Psoas muscle (tissue), 8 donors: ENCODE results near the gene NGFR. TPM values are rescaled to one million over a fixed set of nuclear protein-coding genes. Genes with fewer than 3 reads are reported as not detected.

ENCODE experiments used
- ATAC-seq, 4 donors: fragments of 200-7000 bp; cut with Tn5 transposase; one replicate each; pipeline ENCODE4 v1.9.1; 2020; ENCODE audit warnings: moderate library complexity in 3 of 4, mild to moderate bottlenecking in 2 of 4
- DNase-seq, 2 donors: peaks; one replicate each; pipeline ENCODE4 v3.0.0-alpha.2; 2020
- H3K27ac ChIP-seq: fragments of 200-600 bp; one replicate; pipeline ENCODE4 v1.8.0; 2022
- H3K27me3 ChIP-seq, 3 donors: fragments of 200-600 bp in 1 of 3; one replicate each; pipeline versions ENCODE4 v1.6.1 to v1.8.0; 2013 to 2022; ENCODE audit warnings: low read length in 2 of 3, mild to moderate bottlenecking in 2 of 3, moderate library complexity in 1 of 3; ENCODE audit not compliant: insufficient read depth in 3 of 3
- H3K36me3 ChIP-seq, 2 donors: fragments of 200-600 bp in 1 of 2; one replicate each; pipeline versions ENCODE4 v1.6.1 to v1.8.0; 2013 to 2022; ENCODE audit warnings: low read depth in 1 of 2, mild to moderate bottlenecking in 1 of 2, moderate library complexity in 1 of 2; ENCODE audit not compliant: insufficient read depth in 1 of 2
- H3K4me1 ChIP-seq: fragments of 200-600 bp; one replicate; pipeline ENCODE4 v1.8.0; 2022
- H3K4me3 ChIP-seq: fragments of 200-600 bp; one replicate; pipeline ENCODE4 v1.8.0; 2022; ENCODE audit warnings: mild to moderate bottlenecking
- H3K9me3 ChIP-seq: fragments of 200-600 bp; one replicate; pipeline ENCODE4 v1.8.0; 2022
- WGBS, 3 donors: extraction: QIAGEN DNeasy Blood & Tissue Kit; methylation state at CpG; one replicate each; pipeline versions ENCODE4 v1.1.6 to v1.1.7; 2013; 5-methylcytosine and 5-hydroxymethylcytosine counted together
- intact Hi-C, 2 donors: fragments of 100-400 bp; cut with DNase I; formaldehyde crosslinking; loops; one replicate each; pipeline versions ENCODE4 v1.11.0 to v1.14.2; 2022
- polyA plus RNA-seq, 3 donors: library from polyadenylated mRNA; stranded (reverse); fragments of 200-250 nt; gene quantifications; one replicate each; pipeline ENCODE4 v1.2.3, GENCODE V29; 2013
- total RNA-seq, 4 donors: library from RNA; stranded (reverse); fragmentation: NEBNext Ultra II Directional in 2 of 4; extraction: Animal tissue kit (Norgen Biotek cat#: 25700) in 2 of 4; gene quantifications; one replicate each; pipeline versions ENCODE4 v1.2.1 to v1.2.4, GENCODE V29; 2021 to 2023
- TF ChIP-seq, protein P1 (sequence below): fragments of 200-600 bp; IDR thresholded peaks from one replicate; pipeline ENCODE4 v1.8.0; 2022; ENCODE audit warnings: antibody characterized with exemption
- donor health status: healthy with polysubstance abuse.
- donor health status: DM: no; HTN: no; CAD: no; lungs with moderate emphysema.
- donor health status: Bipolar disorder and iron deficiency.
- donor health status: healthy.
- donor health status: DM: yes; HTN: yes; CAD: no.
- donor health status: DM: no; HTN: no; CAD: no.
- donor health status: DM: no; HTN: no; CAD: no.
- donor health status: DM: yes; HTN: yes; CAD: no.

NGFR gene
- total and polyA plus RNA-seq, 7 donors: 0.74 to 13.5 (median 2.2) TPM

DNA sequence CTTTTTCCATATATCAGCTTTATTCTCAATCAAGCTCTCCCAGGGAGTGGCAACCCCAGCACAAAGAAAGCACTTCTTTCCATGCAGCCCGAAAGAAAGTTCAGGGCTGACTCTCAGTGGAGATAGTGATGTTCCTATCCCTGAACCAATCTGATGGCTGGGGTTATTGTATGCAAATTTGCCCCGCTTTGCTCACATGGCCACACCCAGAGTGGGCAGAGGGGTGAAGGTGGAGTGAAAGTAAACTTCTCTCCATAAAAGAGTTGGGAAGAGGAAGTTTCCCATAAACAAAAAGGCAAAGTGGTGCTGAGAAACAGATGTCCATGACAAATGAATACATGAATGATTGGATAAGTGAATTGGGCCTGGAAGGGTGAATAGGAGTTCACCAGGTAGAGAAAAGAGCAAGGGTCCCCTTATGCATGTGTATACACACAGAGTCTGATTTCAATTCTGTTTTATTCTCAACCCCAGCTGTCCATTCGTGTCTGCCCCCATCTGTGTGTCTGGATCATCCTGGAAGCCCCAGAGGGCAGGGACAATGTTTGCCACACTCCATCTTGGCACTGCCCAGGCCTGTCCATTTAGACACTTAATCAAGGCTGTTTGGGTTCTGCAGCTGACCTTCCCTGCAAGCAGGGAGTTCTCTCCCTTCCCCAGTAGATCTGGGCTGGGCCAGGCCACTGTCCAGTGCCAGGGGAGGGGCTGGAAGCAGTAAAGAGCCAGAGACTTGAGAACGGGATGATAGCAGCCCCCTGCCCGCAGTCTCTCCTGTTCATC, 14.1 kb upstream of the NGFR start:
- no peaks in the 10 kb centered on the region for H3K36me3 ChIP-seq

DNA sequence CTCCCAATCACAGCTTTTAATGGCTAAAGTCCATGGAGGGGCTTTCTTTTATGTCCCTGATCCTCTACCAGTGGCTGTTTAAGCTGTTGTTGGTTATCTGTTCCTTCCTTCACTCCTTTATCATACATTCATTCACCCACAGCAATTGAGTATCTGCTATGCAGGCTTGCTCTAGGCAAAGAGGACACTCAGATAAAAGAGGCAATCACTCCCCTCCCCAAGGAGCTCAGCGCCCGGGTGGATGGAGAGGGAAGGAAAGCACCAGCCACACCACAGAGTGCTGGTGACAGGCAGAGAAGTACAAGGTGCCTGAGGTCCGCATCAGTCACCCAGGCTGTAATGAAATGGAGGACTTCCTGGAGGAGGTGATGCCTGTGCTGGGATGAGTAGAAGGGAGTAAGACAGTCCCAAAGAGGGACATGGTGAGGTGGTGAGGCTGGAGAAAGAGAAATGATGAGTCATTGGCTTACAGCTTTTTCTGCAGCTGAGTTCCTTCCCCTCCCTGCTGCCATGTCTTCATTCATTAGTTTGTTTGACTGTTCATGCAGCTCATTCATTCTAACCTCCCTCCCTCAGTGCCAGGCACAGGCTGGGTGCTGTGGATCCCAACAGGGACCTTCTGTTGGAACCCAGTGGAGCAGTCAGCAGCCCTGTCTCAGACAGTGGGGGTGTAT, 12.8 kb upstream of the NGFR start:
- 71 to 86% (median 74%) methylated on average over 3 of the region's 3 CpGs for WGBS, 3 donors
- intact Hi-C loops: no loop called here
- no peaks in the 10 kb centered on the region for H3K4me1 ChIP-seq
- H3K27me3 ChIP-seq: peaks cover 0 to 30% (median 1%) of the 10 kb centered on the region in 3 donors
- no peaks in the 10 kb centered on the region for H3K36me3 ChIP-seq
- no peak overlapping the region for H3K27ac ChIP-seq
- H3K9me3 ChIP-seq: no peaks in the 10 kb centered on the region
- ATAC-seq (no peak), DNase-seq (no peak)
- H3K4me3 ChIP-seq: no peak overlapping the region
- TF ChIP-seq, protein P1, sequence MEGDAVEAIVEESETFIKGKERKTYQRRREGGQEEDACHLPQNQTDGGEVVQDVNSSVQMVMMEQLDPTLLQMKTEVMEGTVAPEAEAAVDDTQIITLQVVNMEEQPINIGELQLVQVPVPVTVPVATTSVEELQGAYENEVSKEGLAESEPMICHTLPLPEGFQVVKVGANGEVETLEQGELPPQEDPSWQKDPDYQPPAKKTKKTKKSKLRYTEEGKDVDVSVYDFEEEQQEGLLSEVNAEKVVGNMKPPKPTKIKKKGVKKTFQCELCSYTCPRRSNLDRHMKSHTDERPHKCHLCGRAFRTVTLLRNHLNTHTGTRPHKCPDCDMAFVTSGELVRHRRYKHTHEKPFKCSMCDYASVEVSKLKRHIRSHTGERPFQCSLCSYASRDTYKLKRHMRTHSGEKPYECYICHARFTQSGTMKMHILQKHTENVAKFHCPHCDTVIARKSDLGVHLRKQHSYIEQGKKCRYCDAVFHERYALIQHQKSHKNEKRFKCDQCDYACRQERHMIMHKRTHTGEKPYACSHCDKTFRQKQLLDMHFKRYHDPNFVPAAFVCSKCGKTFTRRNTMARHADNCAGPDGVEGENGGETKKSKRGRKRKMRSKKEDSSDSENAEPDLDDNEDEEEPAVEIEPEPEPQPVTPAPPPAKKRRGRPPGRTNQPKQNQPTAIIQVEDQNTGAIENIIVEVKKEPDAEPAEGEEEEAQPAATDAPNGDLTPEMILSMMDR: no peak

More for the DNA sequence above, 14.1 kb upstream of the NGFR start:
- no peaks in the 10 kb centered on the region for H3K9me3 ChIP-seq
- DNase-seq: no peak
- intact Hi-C loops: no loop called here
- no peak for ATAC-seq
- TF ChIP-seq, protein P1: no peak
- H3K4me1 ChIP-seq: no peaks in the 10 kb centered on the region
- no peak overlapping the region for H3K27ac ChIP-seq
- H3K4me3 ChIP-seq: no peak overlapping the region
- H3K27me3 ChIP-seq: peaks cover 0 to 24% (median 1%) of the 10 kb centered on the region in 3 donors
- 68 to 74% (median 68%) methylated on average over 5 of the region's 5 CpGs for WGBS, 3 donors

DNA sequence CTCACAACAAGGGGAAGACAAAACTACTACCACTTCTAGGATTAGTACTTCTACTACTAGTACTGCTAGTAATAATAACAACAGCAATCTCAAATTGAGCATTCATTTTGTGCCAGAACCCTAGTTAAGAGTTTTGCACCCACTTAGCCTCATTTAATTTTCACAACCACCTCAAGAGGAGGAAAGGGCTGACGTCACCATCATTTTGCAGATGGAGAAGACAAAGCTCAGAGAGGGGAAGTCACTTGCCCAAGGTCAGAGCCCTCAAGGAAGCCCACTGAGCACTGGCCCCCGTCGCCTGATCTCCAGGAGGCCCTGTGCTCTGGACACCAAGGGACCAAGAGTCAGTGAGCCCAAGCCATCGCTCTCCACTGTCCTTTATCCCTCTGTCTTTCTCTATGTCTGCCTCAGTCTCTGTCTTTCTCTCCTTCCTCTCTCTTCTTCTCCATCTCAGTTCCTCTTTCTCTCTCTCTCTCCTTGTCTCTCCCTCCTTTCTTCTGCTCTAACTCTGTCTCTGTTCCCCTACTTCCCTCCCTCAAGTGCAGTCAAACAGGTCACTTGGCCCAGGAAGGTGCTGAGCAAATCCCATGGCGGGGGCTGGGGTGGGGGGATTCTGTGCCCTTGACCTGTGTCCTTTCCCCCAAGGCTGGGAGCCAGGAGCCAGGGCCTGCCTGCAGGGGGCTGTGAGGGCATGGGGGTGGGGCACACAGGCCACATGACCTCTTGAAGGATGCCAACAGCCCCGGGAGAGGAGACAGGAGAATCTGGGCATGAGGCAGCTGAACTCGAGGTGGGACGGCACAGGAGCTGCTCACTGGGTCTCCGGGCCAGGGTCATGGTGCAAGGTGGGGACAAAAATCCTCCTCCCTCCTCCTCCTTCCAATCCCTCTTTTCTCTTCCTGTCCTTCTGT, 11.2 kb upstream of the NGFR start:
- intact Hi-C loops: loop anchor here in 1 of 2 donors (1.0 kb wide), 1 partner anchor 9 kb away; no protein-coding TSS in a partner anchor
- Histone ChIP-seq H3K4me3 (no peak overlapping the region), H3K27ac (no peak overlapping the region), H3K27me3 (peaks cover 0 to 25% (median 1%) of the 10 kb centered on the region in 3 donors), H3K36me3 (no peaks in the 10 kb centered on the region), H3K4me1 (no peaks in the 10 kb centered on the region), H3K9me3 (no peaks in the 10 kb centered on the region)
- DNase-seq (no peak), ATAC-seq (no peak)
- TF ChIP-seq, protein P1: no peak
- WGBS, 3 donors: 67 to 72% (median 72%) methylated on average over 9 of the region's 9 CpGs

DNA sequence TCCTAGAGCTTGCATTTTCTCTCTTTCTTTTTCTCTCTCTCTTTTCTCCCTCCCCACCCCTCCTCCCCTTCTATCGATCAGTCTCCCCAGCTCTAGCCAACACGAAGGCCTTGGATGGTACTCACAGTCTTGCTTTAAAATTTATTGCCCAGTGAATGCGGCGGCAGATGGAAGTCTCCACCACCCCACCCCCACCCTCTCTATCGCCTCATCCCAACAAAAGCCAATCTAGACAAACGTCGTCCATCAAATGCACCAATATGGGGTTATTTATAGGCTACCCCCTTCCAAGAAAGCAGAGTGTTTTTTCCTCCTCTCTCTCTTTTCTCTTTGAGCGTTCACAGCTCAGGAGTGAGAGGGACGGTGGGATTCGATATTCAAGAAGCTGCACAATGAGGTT, 10.5 kb upstream of the NGFR start:
- WGBS, 3 donors: 63 to 69% (median 64%) methylated on average over 10 of the region's 10 CpGs
- TF ChIP-seq, protein P1: no peak
- peaks cover 0 to 25% (median 1%) of the 10 kb centered on the region in 3 donors for H3K27me3 ChIP-seq

More for the DNA sequence above, 10.5 kb upstream of the NGFR start:
- Histone ChIP-seq H3K4me1 (no peaks in the 10 kb centered on the region), H3K9me3 (no peaks in the 10 kb centered on the region), H3K36me3 (no peaks in the 10 kb centered on the region), H3K27ac (no peak overlapping the region), H3K4me3 (no peak overlapping the region)
- no peak for ATAC-seq
- intact Hi-C loops: no loop called here
- no peak for DNase-seq
